BLaER1 treated with 17β-estradiol and CSF1 and Interleukin-3, amounts not matched to agents 10 nM and 100 nM (cell line): ENCODE data around the gene CFAP221.
A peak's percentile ranks its signal among the peaks of the same experiment; 100 is the strongest.

Experiments
- H3K27ac ChIP-seq, 11 experiments: shearing (Covaris generic); formaldehyde crosslinking; 2 replicates each; pipeline ENCODE4 v1.8.1; 2022
- H3K27me3 ChIP-seq, 11 experiments: shearing (Covaris generic); formaldehyde crosslinking; 2 replicates each; pipeline ENCODE4 v1.8.1; 2022
- H3K36me3 ChIP-seq, 11 experiments: shearing (Covaris generic); formaldehyde crosslinking; 2 replicates each; pipeline ENCODE4 v1.8.1; 2022
- H3K4me1 ChIP-seq, 10 experiments: shearing (Covaris generic); formaldehyde crosslinking; 2 replicates each; pipeline ENCODE4 v1.8.1; 2022
- H3K4me2 ChIP-seq, 11 experiments: shearing (Covaris generic); formaldehyde crosslinking; 2 replicates each; pipeline ENCODE4 v1.8.1; 2022
- H3K4me3 ChIP-seq, 10 experiments: shearing (Covaris generic); formaldehyde crosslinking; 2 replicates each; pipeline ENCODE4 v1.8.1; 2022
- H3K9ac ChIP-seq, 11 experiments: shearing (Covaris generic); formaldehyde crosslinking; 2 replicates each; pipeline ENCODE4 v1.8.1; 2022
- H3K9me3 ChIP-seq, 11 experiments: shearing (Covaris generic); formaldehyde crosslinking; replicated peaks in 1 of 11; 2 replicates each; pipeline ENCODE4 v1.8.1; 2022
- H4K20me1 ChIP-seq, 11 experiments: shearing (Covaris generic); formaldehyde crosslinking; 2 replicates each; pipeline ENCODE4 v1.8.1; 2022
- Cebpa-rat ChIP-seq, 11 experiments: shearing (Covaris generic); IDR thresholded peaks; 2 replicates each; pipeline ENCODE4 v1.8.1; 2022

CFAP221 gene

DNA sequence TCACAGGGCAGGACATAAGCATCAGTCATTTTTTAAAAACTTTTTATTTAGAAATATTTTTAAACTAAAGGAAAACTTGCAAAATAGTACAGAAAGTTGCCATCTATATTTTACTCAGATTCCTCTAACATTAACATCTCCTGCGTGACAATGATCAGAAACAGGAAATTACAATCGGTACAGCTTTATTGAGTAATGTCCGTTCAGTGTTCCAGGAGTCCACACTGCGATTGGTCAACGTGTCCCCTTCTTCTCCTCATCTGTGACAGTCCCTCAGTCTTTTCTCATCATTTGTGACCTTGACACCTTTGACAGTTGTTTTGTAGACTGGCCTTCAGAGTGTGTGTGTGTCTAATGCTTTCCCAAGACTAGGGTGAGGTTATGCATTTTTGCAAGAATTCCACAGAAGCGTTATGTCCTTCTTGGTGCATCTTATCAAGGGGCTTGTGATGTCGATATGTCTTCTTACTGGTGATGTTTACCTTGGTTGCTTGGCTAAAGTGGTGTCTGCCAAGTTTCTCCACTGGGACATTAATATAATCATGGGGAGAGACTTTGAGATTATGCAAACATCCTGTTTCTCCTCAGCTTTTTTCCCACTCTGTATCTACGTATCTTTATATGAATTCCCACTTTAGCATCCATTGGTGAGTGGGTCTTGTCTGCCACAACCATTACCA lies 113.4 kb downstream of the CFAP221 start:
- no peak overlapping the region for H3K27ac ChIP-seq
- no peak overlapping the region for H3K9ac ChIP-seq
- H3K4me2 ChIP-seq, result no peak overlapping the region
- H3K9me3 ChIP-seq, result no peaks in the 10 kb centered on the region
- no peak for TF ChIP-seq Cebpa-rat (IDR thresholded peaks at IDR 0.05)
- no peaks in the 10 kb centered on the region for H3K27me3 ChIP-seq
- H3K4me3 ChIP-seq, result no peak overlapping the region
- H3K36me3 ChIP-seq, result no peaks in the 10 kb centered on the region
- H4K20me1 ChIP-seq, result no peaks in the 10 kb centered on the region
- H3K4me1 ChIP-seq, result no peaks in the 10 kb centered on the region

DNA sequence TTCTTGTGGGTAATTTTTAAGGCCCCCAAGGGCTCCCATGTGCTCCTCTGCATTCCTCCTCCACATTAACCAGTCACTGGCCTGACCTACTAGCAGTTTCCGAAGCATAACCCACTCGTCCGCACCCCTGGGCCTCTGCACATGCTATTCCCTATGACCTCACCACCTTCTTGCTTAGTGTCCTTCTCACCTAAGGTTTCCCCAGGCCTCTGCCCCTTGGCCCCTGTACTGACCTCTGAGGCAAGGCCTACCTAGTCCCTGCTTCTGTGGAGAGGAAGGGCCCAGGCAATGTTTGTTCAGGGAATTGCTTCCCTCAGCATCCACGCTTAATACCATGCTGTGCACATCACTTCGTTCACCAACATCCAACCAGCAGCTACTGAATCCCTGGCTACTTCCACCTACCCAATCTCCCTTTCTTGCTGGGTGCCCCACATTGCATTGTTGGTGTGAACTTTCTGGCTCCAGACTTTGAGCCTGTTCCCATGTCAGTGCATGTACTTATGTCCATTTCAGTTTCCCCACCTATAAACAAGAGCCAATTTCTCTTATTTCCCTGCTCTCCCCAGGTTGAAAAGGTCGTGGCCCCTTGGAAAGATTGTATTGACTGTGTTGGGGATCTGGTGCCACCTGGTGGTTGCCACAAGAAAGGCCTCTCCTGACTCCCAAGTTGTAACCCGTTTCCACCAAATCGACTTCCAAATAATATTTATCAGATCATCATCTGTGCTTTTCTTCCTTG lies 115.5 kb downstream of the CFAP221 start:
- Histone ChIP-seq H3K4me3 (no peak overlapping the region), H3K9ac (no peak overlapping the region), H3K9me3 (peaks cover 0 to 5% (median 0%) of the 10 kb centered on the region in 11 experiments; a peak in 4 of 22 replicates), H3K4me2 (no peak overlapping the region), H3K27me3 (no peaks in the 10 kb centered on the region), H3K4me1 (no peaks in the 10 kb centered on the region), H4K20me1 (no peaks in the 10 kb centered on the region), H3K27ac (no peak overlapping the region), H3K36me3 (no peaks in the 10 kb centered on the region)
- TF ChIP-seq Cebpa-rat (IDR thresholded peaks at IDR 0.05), result no peak

DNA sequence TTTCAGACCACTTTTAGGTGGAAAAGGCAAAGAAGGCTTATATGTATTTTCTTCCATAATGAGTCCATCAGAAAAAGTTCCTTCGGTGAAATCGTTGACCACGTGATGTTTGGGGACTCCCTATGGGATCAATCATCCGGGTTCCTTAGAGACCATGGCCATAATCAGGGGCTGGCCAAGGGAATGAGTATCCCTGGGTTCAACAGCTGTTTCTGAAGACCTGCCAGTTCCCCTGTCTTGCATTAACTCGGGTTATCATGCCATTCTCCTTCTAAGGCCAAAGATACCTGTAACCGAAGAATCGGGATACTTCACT lies 116.1 kb downstream of the CFAP221 start:
- Histone ChIP-seq H3K4me3 (no peak overlapping the region), H3K9me3 (peaks cover 0 to 9% (median 0%) of the 10 kb centered on the region in 11 experiments; a peak in 4 of 22 replicates), H3K27me3 (no peaks in the 10 kb centered on the region), H4K20me1 (no peaks in the 10 kb centered on the region), H3K4me2 (no peak overlapping the region), H3K36me3 (no peaks in the 10 kb centered on the region), H3K9ac (no peak overlapping the region), H3K27ac (no peak overlapping the region), H3K4me1 (no peaks in the 10 kb centered on the region)
- TF ChIP-seq Cebpa-rat (IDR thresholded peaks at IDR 0.05), result no peak

DNA sequence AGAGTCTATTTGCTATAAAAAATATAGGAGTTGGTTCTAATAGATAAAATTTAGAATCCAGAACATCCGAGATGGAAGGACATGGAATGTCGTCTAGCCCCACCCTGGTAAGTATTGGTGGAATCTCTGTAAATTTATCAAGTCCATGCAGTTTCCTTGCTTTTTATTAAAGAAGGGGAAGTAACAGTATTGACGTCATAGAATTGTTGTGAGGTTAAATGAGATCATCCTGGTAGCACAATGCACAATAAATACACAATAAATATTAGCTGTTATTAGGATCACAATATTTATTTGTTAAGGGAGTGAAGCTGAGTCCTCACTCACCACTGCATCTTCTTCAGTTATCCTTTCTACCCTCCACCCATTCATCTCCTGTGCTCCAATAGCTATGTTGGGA lies 118.0 kb downstream of the CFAP221 start:
- no peaks in the 10 kb centered on the region for H4K20me1 ChIP-seq
- H3K9me3 ChIP-seq, result peaks cover 0 to 9% (median 0%) of the 10 kb centered on the region in 11 experiments; a peak in 4 of 22 replicates
- no peak overlapping the region for H3K4me3 ChIP-seq
- no peak overlapping the region for H3K9ac ChIP-seq
- no peak for TF ChIP-seq Cebpa-rat (IDR thresholded peaks at IDR 0.05)
- H3K27ac ChIP-seq, result no peak overlapping the region
- H3K4me1 ChIP-seq, result no peaks in the 10 kb centered on the region
- H3K36me3 ChIP-seq, result no peaks in the 10 kb centered on the region
- no peaks in the 10 kb centered on the region for H3K27me3 ChIP-seq
- no peak overlapping the region for H3K4me2 ChIP-seq

DNA sequence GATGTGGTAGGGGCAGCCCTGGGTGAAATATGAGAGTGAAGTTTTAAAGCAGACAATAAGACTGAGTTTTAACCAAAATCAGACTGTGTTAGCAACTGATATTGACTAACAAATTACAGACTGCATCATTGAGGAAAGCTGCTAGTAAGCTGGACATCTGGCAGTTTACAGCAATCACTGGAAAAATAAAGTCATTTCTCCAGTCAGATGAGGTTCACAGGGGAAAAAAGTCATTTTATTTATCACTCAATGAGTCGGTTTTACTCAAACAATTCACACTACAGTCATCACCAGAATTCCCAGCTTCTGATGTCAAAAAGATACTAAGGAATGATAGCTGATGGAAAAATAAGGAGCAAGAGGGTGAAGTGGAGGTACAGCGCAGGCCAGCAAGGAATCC lies 124.3 kb downstream of the CFAP221 start:
- Histone ChIP-seq H3K9ac (no peak overlapping the region), H3K27ac (no peak overlapping the region), H3K9me3 (peaks cover 0 to 9% (median 0%) of the 10 kb centered on the region in 11 experiments; a peak in 4 of 22 replicates), H3K4me3 (no peak overlapping the region), H3K4me1 (peaks cover 0 to 14% (median 6%) of the 10 kb centered on the region in 10 experiments; a peak in 10 of 20 replicates), H3K27me3 (no peaks in the 10 kb centered on the region), H4K20me1 (no peaks in the 10 kb centered on the region), H3K4me2 (no peak overlapping the region), H3K36me3 (no peaks in the 10 kb centered on the region)
- no peak for TF ChIP-seq Cebpa-rat (IDR thresholded peaks at IDR 0.05)

DNA sequence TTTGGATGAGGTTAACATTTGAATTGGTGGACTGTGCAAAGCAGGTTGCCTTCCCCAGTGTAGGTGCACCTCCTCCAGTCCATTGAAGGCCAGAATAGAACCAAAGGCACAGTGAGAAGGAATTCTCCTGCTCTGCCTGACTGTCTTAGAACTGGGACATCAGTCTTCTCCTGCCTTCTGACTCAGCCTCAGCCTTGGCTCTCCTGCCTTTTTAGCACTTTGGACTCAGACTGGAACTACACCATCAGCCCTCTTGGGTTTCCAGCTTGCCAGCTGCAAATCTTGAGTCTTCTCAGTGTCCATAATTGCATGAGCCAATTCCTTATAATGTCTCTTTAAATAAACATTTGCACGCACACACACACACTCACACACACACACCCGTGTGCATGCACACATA lies 126.8 kb downstream of the CFAP221 start:
- Histone ChIP-seq H3K27ac (no peak overlapping the region), H3K4me1 (peaks cover 0 to 14% (median 6%) of the 10 kb centered on the region in 10 experiments; a peak in 10 of 20 replicates), H3K4me3 (no peak overlapping the region), H3K9ac (no peak overlapping the region), H4K20me1 (no peaks in the 10 kb centered on the region), H3K9me3 (no peaks in the 10 kb centered on the region), H3K4me2 (no peak overlapping the region), H3K36me3 (no peaks in the 10 kb centered on the region), H3K27me3 (no peaks in the 10 kb centered on the region)
- TF ChIP-seq Cebpa-rat (IDR thresholded peaks at IDR 0.05), result no peak

DNA sequence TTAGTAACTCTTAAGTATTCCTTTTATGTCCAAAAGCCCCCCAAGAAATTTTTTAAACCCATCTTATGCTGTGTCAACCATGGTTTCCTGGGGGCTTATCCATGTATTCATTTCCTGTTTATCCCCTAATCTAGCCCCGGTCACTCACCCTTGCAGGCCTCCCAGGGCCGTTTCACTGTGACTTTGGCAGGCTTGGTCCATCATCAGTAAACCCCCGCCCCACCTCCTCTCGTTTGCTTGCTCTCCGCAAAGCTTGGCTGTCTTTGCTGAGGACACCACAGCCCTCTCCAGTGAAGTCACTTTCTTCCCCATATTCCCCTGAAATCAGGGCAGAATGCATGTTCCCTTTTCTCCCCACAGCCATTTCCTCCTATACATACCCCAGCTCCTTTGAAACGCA lies 127.5 kb downstream of the CFAP221 start:
- Histone ChIP-seq H3K4me2 (peak overlapping the region in 4 of 11 experiments; percentile 0 to 29 (median 23); a peak in 2 of 22 replicates), H4K20me1 (no peaks in the 10 kb centered on the region), H3K36me3 (no peaks in the 10 kb centered on the region), H3K9ac (no peak overlapping the region), H3K4me1 (peaks cover 0 to 14% (median 6%) of the 10 kb centered on the region in 10 experiments; a peak in 10 of 20 replicates), H3K9me3 (no peaks in the 10 kb centered on the region), H3K27ac (no peak overlapping the region), H3K27me3 (no peaks in the 10 kb centered on the region), H3K4me3 (no peak overlapping the region)
- no peak for TF ChIP-seq Cebpa-rat (IDR thresholded peaks at IDR 0.05)

DNA sequence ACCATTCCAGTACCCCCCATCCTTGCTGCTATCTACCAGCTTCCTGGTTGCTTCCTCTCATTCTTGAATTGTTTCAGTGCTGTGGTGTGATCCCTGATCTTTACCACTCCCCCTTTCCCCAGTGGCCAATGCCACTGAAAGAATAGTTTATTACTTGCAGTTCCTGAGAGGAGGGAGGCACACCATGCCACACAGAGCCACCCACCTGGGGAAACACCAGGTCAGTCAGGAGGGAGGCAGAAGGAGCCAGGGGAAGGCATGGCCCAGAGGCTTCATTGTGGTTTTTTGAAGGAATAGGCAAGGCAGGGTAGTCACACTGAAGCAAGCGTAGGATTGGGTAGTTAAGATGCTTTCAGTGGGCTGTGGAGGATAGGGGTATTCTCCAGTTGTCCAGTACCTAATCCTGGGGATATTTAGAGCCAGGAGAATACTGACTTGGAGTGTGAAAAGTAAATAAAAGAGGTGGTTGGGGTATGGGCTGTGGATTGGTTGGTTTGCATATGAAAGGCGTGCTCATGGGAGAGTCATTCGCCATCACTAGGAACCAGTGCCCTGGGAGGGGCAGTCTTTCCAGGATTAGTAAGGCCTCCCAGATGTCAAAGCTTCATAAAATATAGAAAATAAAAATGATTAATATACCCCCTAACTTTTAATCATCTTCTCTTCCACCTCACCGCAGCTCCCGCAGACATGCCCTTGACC lies 128.1 kb downstream of the CFAP221 start:
- Histone ChIP-seq H3K9ac (no peak overlapping the region), H3K36me3 (no peaks in the 10 kb centered on the region), H3K4me2 (peak overlapping the region in 3 of 11 experiments; percentile 21 to 29 (median 25); a peak in 2 of 22 replicates), H3K4me1 (peaks cover 0 to 14% (median 6%) of the 10 kb centered on the region in 10 experiments; a peak in 10 of 20 replicates), H3K4me3 (no peak overlapping the region), H4K20me1 (no peaks in the 10 kb centered on the region), H3K27me3 (no peaks in the 10 kb centered on the region), H3K9me3 (no peaks in the 10 kb centered on the region), H3K27ac (no peak overlapping the region)
- no peak for TF ChIP-seq Cebpa-rat (IDR thresholded peaks at IDR 0.05)

DNA sequence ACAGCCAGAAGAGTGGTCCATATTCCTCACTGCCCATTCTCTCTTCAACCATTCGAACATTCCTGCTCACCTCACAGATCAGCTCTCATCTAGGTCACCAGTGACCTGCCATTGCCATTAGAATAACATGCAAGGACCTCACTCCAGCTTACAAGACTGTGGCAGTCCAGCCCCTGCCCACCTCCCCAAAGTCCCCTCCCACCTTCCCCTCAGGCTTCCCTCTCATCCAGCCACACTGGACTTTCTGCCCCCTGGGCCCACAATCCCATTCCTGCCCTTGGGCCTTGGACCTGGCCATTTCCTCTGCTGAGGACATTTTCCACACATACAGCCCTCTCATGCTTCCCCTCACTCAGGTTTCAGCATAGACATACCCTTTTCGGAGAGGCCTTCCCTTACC lies 129.5 kb downstream of the CFAP221 start:
- H3K4me3 ChIP-seq, result no peak overlapping the region
- no peaks in the 10 kb centered on the region for H4K20me1 ChIP-seq
- peaks cover 5 to 22% (median 9%) of the 10 kb centered on the region in 10 experiments; a peak in 12 of 20 replicates for H3K4me1 ChIP-seq
- H3K9me3 ChIP-seq, result no peaks in the 10 kb centered on the region
- no peaks in the 10 kb centered on the region for H3K36me3 ChIP-seq
- no peak for TF ChIP-seq Cebpa-rat (IDR thresholded peaks at IDR 0.05)
- H3K9ac ChIP-seq, result no peak overlapping the region
- H3K27ac ChIP-seq, result no peak overlapping the region
- no peak overlapping the region for H3K4me2 ChIP-seq
- no peaks in the 10 kb centered on the region for H3K27me3 ChIP-seq
